GM20000 (cell line): ENCODE data around the gene AMDHD2.

Experiments
- DNase-seq: peaks from one replicate; pipeline ENCODE4 v3.0.0; 2012; ENCODE audit warnings: low spot score
- TF ChIP-seq, protein P1 (sequence below): IDR thresholded peaks from 2 replicates; pipeline ENCODE4 v1.5.1; 2012; ENCODE audit warnings: mild to moderate bottlenecking, control low read depth; ENCODE audit errors: extremely low read depth, missing control alignments

AMDHD2 gene

DNA sequence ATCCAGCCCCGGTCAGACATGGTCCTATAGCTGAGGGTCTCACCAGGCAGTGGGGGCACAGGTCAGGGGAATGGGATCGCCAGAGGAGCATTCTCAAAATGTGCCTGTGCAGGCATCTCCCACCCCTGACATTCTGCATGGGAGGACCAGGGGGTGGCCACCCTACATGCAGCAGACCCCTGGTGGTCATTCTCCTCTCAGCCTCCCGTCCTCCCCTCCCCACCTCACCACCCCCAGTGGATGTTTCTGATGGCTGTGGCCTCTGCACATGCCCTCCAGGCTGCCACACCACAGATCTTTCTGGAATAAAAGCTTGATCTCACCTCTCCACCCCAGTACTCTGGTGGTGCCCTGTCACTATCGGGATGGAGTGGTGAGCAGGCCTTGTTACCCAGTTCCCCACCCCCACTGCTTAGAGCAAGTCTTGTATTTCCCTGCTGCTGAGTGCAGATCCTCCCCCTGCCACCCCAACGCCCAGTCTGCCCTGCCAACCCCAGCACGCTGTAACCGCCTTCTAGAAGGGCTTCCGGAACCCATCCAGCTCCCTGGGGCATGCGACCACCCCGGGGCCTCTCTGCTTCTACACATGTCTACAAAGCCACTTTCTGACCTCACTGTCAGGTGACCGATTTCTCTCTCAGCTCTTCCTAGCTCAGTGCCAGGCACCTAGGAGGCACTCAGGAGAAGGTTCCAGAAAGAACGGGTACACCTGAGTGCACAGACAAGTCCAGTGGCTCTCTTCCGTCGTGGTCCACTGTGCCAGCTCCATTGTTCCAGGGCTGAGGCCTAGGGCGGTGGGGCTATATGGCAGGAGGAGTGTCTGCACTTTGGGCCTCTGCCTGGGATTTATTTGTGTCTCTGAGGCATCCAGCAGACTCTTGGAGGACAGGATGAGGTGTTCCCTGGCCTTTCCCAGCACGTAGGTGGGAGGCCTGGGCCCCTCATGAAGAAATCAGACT is 36.0 kb upstream of the AMDHD2 start:
- TF ChIP-seq, protein P1, sequence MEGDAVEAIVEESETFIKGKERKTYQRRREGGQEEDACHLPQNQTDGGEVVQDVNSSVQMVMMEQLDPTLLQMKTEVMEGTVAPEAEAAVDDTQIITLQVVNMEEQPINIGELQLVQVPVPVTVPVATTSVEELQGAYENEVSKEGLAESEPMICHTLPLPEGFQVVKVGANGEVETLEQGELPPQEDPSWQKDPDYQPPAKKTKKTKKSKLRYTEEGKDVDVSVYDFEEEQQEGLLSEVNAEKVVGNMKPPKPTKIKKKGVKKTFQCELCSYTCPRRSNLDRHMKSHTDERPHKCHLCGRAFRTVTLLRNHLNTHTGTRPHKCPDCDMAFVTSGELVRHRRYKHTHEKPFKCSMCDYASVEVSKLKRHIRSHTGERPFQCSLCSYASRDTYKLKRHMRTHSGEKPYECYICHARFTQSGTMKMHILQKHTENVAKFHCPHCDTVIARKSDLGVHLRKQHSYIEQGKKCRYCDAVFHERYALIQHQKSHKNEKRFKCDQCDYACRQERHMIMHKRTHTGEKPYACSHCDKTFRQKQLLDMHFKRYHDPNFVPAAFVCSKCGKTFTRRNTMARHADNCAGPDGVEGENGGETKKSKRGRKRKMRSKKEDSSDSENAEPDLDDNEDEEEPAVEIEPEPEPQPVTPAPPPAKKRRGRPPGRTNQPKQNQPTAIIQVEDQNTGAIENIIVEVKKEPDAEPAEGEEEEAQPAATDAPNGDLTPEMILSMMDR = no peak
- DNase-seq = no peak

DNA sequence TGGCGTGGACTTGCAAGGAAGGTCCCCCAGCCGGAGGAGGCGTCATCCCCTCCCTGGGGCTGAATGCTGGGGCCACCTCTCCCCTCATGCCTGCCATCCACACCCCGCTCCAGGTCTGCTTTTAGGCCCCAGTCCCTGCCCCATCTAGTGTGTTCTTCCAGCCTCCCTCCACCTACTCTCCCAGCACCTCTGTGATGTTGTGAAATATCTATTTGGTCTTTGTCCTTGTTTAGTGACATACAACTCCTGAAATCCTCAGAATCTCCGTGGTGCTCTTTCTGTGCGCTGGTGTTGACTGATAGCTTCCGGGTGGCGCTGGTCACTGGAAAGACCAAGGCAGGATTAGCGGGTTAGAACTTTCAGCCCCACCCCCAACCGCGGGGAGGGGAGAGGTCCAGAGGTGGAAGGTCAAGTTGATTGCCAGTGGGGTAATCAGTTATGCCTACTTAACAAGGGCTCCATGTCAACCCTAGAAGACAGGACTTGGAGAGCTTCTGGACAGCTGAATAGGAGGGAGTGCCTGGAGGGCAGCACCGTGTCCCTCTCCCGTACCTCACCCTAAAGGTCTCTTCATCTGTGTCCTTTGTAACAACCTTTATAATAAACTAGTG is 35.2 kb upstream of the AMDHD2 start:
- no peak for DNase-seq
- TF ChIP-seq, protein P1 = no peak

DNA sequence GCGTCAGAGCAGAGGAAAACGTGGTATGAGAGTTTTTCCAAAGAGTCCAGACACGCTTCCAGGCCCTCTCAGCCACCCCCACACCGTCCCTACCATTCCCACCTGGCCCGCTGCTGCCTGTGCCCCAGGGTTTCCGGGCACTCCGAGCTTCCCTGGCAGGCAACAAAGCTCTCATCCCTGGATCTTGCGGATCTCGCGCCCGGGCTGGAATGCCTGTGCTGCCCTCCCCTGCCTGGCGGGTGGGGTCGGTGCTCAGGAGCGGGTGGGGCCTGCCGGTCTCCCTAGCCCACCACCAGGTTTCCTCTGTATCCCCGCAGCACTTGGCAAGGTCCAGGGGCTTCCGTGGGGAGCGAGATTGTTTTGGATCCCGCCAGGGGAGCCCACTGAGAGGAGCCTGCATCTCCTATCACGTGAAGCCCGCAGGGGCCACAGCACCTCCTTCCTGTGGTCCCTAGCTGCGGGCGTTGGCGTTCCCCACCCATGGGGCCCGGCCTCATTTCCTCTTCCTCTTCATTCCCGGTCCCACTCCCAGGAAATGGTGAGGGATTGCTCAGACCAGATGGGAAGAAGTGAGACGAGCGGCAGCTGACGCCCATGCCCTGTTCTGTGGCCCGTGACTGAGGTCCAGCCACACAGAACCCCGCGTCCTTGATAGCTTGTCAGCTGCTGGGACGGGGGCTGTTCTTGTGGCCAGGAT is 34.2 kb upstream of the AMDHD2 start:
- TF ChIP-seq, protein P1 = no peak
- no peak for DNase-seq

DNA sequence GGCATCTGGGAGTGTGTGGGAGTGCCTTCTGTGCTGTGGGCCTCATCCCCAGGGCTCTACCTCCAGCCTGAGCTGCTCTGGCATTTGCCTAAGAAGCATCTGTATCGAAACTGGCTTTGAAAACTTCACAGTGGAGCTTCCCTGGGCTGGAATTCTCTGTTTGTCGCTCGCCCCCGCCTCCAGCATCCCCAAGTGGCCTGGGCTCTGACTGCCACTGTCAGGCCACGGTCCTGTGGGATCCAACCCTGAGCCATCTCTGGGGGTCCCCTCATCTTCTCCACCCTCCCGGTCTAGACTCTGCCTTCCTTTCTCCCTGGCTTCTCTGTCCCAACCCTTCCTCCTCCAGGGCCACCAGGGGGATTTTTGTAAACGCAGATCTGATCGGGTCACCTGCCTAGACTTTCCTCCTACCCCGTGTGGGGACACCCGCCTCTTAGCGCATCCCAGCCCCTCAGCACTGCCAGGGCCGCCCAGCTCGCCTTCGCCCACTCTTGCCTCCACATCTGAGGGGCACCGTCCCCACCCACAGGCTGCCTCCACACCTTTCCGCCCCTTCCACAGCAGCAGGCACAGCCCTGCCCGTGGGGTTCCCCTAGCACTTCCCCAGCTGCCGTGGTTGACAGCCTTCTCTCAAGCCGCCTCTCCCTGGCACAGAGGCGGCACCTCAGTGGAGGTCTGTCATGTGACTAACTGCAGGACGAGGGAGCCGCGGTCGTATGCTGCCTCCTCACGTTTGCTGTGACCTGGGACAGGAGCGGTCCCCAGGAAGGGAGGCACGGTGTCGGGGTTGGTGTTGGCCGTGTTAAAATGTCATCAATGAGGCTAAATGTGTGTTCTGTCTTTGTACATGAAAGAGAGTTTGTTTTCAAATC is 33.3 kb upstream of the AMDHD2 start:
- DNase-seq = peak; percentile 85
- TF ChIP-seq, protein P1 = peak; percentile 40

DNA sequence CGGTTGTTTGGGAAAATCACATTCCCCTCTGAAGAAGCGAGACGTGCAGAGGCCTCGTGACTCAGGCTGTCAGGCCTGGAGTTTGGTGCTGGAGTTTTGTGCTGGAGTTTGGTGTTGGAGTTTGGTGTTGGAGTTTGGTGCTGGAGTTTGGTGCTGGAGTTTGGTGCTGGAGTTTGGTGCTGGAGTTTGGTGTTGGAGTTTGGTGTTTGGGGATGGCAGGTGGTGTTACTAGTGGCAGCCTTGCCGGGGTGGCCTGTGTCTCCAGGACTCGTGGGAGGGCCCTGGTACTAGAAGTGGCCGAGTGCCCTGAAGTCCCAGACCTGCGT is 32.7 kb upstream of the AMDHD2 start:
- no peak for DNase-seq
- TF ChIP-seq, protein P1 = no peak

DNA sequence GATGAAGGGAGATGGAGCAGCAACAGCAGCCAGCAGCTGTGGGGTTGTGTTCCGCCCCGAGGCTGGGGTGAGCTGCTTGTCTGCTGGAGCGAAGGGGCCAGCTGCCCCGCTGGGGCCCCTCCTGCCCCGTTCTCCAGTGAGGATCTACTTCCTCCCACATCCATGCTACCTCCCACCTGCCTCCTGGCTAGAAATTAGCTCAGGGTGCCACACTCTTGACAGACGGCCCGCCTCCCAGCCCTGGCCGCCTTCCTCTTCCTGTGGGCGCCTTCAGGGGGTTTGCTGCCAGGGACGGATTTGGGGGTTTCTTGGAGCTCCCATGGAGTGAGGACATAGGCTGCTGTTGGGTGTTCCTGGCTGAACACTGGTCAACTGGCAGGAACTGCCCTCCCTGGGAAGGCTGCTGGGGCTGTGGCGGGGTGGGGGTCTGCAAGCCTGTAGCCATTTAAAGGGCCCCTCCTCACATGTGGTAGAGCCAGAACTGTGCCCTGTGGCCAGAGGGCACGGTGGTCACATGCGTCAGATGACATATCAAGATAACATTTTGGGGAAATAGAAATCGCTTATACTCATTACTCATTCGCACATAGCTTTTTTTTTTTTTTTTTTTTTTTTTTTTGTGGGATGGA is 32.2 kb upstream of the AMDHD2 start:
- no peak for DNase-seq

More for the DNA sequence above, 32.2 kb upstream of the AMDHD2 start:
- TF ChIP-seq, protein P1 = no peak
